HG03520 (cell line): ENCODE measurements around the gene UGT1A5.
"Not testable (repeated sequence)": the region's sequence is repeated elsewhere in the genome, so short reads cannot be mapped to it uniquely, and the experiment has no call there.

ENCODE experiments used
- ATAC-seq: cut with Tn5 transposase; IDR thresholded peaks from one replicate; pipeline ENCODE4 v1.9.1; 2021; ENCODE audit warnings: mild to moderate bottlenecking, moderate library complexity; ENCODE audit not compliant: unreplicated experiment

UGT1A5 gene

DNA sequence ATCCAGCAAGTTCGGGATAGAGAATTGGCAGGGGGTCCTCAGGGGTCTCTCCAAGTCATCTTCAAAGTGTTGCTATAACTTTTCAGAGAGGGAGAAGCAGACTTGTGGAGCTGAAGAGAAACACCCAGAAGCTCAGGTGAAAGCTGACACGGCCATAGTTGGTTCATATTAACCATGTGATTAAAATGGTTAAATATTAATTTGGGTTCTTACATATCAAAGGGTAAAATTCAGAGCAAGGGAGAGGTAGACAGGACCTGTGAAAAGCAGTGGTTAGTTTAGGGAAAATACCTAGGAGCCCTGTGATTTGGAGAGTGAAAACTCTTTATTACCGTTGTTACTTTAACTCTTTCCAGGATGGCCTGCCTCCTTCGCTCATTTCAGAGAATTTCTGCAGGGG, 20.1 kb upstream of the UGT1A5 start, which contains the start of gene UGT1A6:
Gene UGT1A6, plus strand, starts transcription at position 243 of the 400 bp plus-strand sequence. Its CDS starts 115 bp downstream, at position 358.
- ATAC-seq, result no peak

DNA sequence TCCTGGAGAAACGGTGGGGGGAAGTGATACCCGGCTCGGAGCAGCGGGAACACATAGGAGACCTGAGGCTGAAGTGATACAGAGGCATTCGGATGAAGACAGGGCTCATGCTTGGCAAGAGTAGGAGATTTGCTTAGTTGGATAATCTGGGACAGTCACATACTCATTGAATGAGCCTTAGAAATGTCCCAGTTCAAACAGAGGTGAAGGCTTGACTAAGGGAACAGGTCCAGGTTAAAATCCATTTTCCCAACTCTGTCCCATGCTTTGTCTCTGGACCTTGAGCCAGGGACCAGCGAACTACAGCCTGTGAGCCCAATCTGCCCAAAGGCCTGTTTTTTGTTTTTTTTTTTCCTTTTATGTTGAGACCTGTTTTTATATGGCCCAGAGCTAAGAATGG, 18.7 kb upstream of the UGT1A5 start:
- ATAC-seq, result no peak

DNA sequence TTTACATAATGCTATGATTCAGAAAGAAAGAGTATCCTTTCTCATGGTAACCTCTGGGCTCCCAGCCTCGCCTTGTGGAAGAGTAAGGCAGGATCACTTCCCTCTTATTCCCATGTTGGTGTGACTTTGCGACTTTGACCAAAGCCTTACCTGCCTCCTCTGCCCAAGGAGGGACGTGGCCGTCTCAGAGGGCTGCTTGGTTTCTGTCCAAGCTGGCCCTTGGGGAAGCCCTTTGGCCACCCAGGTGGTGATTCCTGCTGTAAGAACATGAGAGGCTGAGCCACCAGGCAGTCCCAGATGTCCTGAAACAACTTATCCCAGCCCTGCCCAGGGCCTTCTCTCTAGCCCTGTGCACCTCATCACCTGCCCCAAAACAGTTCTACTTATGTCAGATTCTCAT, 14.0 kb upstream of the UGT1A5 start:
- no peak for ATAC-seq

DNA sequence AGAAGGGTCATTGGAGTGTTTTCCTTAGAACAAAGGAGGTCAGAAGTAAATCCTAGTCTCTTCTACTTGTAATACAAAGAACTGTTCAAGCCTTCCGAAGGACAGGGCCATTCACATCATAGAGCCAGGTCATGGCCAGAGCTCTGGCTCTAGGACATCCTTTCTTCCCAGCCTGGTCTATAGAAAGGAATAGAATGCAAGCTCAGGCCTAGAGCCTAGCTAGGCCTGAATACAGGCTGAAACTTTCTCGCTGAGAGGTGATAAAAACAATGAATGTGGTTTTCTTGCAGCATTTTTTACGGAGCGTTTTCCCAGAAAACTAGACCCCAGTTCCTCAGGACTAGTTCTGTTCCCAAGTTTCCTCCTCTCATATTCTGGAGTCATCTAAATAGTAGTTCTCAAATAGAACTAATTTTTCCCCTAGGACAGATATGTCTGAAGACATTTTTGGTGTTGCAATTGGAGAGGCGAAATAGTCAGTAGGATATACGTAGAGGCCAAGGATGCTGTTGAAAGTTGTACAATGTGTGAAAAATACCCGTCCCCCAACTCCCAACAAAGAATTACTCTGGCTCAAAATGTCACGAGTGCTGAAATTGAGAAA, 13.2 kb upstream of the UGT1A5 start:
- ATAC-seq, result no peak

DNA sequence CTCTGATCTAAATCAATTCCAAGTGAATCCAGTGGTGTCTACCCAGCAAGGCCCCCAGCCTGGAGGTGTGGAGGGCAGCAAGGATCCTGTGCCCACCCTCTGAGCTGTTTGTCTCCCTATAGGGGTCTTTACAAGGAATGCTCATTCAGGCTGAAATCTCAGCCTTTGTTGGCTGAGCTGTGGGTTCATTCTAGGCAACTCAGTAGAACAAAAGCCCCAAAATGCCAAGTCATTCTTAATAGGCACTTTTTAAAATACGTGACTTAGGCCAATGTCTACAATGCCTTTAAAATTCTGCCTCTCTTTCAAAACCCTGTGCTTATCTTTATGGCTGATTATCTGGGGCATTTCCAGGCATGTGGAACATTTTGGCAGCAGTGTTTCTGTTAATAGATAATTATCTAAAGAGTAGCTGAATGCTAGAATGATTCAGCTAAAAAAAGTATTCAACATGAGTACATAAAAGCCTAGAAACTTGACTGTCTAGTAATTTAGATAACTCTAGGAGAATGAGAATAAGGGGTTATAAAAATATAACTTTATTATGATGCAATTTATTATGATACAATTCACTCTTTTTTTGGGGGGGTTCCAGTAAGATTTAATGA, 12.6 kb upstream of the UGT1A5 start:
- ATAC-seq, result no peak

DNA sequence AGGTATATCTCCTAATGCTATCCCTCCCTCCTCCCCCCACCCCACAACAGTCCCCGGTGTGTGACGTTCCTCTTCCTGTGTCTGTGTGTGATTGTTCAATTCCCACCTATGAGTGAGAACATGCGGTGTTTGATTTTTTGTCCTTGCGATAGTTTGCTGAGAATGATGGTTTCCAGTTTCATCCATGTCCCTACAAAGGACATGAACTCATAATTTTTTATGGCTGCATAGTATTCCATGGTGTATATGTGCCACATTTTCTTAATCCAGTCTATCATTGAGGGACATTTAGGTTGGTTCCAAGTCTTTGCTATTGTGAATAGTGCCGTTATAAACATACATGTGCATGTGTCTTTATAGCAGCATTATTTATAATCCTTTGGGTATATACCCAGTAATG, 11.9 kb upstream of the UGT1A5 start:
- ATAC-seq, result not testable (repeated sequence)

DNA sequence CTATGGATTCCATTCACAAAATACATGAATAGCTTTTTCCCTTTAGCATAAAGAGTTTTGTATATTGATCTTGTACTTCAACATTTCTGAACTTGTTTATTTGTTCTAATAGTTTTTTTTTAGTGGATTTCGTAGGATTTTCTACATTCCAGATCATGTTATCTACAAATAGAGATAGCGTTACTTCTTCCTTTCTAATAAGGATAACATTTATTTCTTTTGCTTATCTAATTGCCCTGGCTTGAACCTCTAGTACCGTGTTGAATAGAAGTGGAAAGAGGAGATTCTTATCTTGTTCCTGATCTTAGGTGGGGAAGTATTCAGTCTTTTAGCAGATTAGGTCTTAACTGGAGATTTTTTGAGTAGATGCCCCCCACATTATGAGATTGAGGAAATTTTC, 10.5 kb upstream of the UGT1A5 start:
- no peak for ATAC-seq

DNA sequence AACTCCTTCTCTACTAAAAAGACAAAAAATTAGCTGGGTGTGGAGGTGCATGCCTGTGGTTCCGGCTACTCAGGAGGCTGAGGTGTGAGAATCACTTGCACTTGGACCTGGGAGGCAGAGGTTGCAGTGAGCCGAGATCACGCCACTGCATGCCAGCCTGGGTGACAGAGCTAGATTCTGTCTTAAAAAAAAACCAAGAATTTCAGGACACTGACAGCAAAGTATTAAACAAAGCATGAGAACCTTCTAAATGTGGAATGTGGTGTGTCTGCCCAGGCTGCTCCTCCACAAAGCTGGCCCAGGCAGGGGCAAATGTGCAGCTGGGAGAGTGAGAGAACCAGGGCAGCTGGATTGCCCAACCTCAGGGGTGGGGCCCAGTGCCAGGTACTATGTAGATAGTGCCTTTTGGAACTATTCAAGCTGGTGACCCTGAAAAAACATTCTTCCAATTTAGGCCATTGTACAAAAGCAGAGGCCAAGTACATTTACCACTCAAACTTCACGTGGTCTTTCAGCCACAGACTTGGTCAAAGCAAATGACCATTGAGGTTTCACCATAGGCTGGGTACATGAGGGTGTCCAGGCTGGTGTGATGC, 6.7 kb upstream of the UGT1A5 start:
- ATAC-seq, result no peak

DNA sequence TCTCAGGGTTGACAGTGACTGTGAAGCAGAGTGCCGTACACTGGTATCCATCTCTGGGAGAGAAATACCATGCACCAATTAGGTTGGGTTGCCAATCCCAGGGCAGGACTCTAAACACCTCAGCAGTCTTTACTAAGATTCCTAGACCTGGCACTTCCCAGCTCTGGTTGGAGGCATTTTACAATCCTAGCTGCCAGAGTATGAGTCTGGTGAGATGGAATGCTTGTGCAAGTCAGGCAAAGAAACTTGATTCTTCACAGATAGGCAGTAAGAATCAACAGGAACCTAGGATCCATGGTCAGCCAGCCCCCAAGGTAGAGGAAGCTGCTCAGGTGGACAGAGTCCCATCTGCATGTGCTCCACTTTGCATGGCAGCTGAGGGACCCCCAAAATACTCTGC, 6.0 kb upstream of the UGT1A5 start:
- ATAC-seq, result no peak

DNA sequence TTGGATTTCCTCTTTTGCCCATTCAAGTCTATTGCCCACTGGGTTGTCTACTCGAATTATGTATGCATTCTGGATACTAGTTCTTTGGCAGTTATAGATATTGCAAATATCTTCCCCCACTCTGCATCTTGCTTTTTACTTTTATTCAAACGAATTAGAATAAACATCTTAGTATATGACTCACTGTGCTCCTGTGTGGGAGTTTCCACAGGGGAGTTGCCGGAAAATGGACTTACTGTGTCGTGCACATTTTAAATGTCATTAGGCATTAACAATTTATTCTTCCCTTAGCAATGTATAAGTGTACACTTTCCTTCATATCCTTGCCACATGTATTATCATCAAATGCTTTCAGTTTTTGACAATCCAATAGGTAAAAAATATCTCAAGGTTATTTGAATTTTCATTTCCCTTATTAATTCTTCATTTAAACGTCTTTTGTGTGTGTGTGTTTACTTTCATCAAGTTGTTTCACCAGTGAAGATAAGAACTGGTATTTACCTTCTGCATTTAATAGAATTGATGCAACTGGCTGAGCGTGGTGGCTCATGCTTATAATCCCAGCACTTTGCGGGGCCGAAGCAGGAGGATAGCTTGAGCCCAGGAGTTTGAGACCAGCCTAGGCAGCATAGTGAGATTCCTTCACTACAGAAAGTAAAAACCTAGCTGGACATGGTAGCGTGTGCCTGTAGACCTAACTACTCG, 4.6 kb upstream of the UGT1A5 start:
- no peak for ATAC-seq

DNA sequence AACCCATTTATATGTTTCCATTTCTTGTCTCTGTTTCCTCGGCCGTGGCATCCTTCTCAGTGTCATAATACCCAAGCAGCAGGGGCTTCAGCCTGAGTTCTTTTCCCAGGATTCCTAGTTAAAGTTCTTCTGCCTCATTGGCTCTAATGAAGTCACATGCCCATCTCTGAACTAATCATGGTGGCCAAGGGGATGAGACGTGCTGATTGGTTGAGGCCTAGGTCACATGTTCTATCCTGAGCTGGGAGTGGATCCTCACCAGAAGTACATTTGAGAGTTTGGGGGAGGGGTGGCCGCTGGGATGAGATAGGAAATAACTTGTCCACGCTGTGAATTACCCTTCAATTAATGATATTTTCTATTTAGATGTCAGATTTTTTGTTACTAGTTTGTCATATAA, 3.8 kb upstream of the UGT1A5 start:
- no peak for ATAC-seq

DNA sequence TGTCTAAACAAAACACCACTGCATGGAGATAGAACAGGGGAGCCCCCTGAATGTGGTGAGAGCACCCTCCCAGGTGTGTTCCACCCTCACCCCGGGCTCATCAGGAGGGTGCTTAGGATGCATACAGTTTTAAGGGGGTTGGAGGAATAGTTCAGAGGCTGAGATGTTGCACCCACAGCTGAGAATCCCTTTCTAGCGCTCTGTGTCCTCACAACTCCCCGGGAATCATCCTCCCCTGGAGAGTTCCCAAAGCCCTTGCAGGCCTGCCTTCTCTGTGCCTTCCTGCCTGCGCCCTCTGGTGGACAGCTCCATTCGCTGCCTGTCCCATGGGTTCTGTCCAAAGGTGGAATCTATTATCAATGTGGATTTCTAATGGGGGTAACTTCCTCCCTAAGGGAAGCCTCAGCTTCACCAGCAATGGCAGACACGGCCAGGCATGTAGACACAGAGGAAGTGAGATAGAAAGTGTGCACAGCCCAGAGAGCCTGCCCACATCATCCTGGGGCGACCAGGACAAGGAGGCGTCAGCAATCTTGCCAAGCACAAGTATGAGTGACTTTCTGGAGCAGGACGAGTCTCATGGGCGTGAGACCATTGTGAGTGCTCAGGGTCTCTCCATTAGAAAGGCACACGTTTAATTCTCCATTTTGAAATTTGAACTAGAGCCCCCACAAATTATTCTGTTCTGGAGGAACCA, 1.2 kb upstream of the UGT1A5 start:
- ATAC-seq, result no peak

DNA sequence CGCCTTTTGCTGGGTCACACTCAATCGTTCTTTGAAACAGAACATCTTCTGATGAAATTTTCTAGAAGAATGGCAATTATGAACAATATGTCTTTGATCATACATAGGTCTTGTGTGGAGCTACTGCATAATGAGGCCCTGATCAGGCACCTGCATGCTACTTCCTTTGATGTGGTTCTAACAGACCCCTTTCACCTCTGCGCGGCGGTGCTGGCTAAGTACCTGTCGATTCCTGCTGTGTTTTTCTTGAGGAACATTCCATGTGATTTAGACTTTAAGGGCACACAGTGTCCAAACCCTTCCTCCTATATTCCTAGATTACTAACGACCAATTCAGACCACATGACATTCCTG, 532 bp downstream of the UGT1A5 start:
- no peak for ATAC-seq

DNA sequence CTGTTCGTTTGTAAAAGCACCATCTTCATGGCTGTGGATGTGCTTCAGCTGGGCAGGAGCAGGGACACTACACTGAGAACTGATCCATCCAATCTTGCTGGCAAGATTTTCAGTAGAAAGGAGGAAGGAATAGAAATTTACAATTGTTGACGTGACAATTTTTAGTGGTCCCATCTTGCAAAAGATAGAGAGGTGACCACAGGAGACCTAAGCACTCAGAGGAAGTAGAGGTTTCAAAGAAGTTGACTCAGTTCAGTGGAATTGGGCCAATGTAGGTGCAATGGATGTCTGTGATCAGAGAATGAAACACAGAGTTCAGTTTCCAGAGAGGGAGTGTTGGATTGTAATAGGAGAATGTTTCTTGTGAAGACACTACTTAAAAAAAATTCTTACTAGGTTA, 1.4 kb downstream of the UGT1A5 start:
- ATAC-seq, result no peak

DNA sequence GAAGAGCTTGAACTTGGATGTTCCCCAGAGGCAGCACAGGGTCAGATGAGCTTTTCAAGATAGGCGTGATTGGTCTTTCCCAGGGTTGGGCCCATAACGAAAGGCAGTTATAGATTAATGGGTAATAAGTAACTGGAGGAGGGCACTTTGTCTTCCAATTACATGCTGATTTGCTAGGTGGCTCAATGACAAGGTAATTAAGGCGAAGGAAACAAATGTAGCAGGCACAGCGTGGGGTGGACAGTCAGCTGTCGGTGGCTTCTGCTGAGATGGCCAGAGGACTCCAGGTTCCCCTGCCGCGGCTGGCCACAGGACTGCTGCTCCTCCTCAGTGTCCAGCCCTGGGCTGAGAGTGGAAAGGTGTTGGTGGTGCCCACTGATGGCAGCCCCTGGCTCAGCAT, 5.8 kb downstream of the UGT1A5 start, which contains the start of gene UGT1A4:
Gene UGT1A4, plus strand, starts transcription at position 185 of the 400 bp plus-strand sequence. Its CDS starts 85 bp downstream, at position 270.
- ATAC-seq, result no peak

DNA sequence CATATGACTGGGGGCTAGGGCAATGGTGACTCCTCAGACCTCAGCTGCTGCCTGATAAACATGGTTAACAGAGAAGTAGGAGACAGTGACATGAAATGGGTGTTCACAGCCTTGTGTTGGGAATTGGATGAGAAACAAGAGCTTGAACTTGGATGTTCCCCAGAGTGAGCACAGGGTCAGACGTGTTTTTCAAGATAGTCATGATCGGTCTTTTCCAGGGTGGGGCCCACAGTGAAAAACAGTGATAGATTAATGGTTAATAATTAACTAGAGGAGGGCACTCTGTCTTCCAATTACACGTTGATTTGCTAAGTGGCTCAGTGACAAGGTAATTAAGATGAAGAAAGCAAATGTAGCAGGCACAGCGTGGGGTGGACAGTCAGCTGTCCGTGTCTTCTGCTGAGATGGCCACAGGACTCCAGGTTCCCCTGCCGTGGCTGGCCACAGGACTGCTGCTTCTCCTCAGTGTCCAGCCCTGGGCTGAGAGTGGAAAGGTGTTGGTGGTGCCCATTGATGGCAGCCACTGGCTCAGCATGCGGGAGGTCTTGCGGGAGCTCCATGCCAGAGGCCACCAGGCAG, 16.1 kb downstream of the UGT1A5 start, which contains the start of gene UGT1A3:
Gene UGT1A3, plus strand, starts transcription at position 320 of the 579 bp plus-strand sequence. Its CDS starts 85 bp downstream, at position 405.
- no peak for ATAC-seq

DNA sequence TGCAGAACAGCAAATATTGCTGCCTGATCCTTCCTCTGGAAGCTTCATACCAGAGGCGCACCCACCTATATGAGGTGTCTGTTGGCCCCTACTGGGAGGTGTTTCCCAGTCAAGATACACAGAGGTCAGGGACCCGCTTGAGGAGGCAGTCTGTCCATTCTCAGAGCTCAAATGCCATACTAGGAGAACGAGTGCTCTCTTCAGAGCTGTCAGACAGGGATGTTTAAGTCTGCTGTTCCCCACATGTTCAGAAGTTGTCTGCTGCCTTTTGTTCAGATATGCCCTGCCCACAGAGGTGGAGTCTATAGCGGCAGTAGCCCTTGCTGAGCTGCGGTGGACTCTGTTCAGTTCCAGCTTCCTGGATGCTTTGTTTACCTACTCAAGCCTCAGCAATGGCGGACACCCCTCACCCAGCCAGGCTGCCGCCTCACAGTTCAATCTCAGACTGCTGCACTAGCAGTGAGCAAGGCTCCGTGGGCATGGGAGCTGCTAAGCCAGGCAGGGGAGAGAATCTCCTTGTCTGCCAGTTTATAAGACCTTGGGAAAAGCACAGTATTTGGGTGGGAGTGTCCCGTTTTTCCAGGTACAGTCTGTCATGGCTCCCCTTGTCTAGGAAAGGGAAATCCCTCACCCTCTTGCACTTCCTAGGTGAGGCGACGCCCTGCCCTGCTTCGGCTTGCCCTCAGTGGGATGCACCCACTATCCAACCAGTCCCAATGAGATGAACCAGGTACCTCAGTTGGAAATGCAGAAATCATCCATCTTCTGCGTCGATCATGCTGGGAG, 24.4 kb downstream of the UGT1A5 start:
- not testable (repeated sequence) for ATAC-seq

DNA sequence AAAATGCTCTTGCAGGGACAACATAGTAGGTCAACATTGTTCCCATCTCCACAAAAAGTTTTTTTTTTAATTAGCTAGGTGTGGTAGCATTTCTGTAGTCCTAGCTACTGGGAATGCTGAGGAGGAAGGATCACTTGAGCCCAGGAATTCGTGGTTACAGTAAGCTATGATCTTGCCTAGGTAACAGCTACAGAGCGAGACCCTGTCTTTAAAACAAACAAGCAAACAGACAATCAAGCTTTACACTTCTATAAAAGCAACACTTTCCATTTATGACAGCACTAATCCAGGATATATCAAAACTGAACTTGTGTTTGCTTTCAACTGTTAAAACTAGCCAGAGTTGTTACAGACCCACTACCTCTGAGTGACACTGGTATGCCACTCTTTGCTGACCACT, 28.2 kb downstream of the UGT1A5 start:
- ATAC-seq, result no peak

DNA sequence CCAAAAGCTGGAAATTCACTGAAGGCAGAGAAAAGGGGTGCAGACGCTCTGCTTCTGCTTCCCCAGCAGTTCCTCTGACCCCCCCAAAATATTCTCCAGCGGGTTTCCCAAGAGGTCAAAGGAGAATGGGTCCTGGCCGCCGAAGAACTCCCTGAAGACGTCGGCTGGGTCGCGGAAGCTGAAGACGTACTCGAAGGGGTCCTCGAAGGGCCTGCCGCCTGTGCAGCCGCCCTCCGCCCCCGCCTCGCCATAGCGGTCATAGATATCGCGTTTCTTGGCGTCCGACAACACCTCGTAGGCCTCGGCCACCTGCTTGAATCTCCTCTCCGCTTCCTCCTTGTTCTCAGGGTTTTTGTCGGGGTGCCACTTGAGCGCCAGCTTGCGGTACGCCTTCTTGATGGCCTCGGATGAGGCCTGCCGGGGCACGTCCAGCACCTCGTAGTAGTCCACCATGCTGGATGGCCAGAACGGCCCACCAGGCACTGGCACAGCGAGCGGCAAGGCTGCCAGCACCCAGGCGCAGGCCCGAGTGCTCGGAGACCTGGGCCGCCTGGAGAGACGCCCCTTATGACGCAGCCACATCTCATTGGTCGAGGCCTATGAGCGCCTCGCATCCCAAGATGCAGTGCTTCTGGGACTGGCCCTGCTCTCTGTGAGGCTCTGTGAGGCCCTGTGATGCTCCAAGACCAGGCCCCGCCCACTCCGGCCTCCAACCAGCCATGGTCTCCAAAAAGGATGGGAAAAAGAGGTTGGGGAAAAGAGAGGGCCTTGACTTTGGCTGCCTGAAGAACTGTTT, 31.0 kb downstream of the UGT1A5 start:
- ATAC-seq, result no peak
